A673 (cell line): ENCODE results near the gene TGM1.

Source experiments
- EZH2 ChIP-seq: fragments of 200-600 bp; sonication (generic); IDR thresholded peaks from 2 replicates; pipeline ENCODE4 v1.6.1; 2017; ENCODE audit warnings: borderline replicate concordance, low read depth, mild to moderate bottlenecking, mixed read lengths, antibody characterized with exemption, low read length; ENCODE audit not compliant: poor library complexity, severe bottlenecking
- TF ChIP-seq, protein P1 (sequence below): fragments of 300-800, 200-600 bp; sonication (generic); conservative IDR thresholded peaks from 2 replicates; pipeline ENCODE4 v1.5.1; 2017; ENCODE audit warnings: low read depth, mild to moderate bottlenecking, antibody characterized with exemption, low read length, moderate library complexity, mixed read lengths

- TF ChIP-seq, protein P1, sequence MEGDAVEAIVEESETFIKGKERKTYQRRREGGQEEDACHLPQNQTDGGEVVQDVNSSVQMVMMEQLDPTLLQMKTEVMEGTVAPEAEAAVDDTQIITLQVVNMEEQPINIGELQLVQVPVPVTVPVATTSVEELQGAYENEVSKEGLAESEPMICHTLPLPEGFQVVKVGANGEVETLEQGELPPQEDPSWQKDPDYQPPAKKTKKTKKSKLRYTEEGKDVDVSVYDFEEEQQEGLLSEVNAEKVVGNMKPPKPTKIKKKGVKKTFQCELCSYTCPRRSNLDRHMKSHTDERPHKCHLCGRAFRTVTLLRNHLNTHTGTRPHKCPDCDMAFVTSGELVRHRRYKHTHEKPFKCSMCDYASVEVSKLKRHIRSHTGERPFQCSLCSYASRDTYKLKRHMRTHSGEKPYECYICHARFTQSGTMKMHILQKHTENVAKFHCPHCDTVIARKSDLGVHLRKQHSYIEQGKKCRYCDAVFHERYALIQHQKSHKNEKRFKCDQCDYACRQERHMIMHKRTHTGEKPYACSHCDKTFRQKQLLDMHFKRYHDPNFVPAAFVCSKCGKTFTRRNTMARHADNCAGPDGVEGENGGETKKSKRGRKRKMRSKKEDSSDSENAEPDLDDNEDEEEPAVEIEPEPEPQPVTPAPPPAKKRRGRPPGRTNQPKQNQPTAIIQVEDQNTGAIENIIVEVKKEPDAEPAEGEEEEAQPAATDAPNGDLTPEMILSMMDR, result no peak
- no peak for TF ChIP-seq EZH2
Measured at GRCh38 chr14:24246765-24247212, 16.2 kb downstream of the TGM1 start.
